Neural cell (in vitro differentiated cells): ENCODE data around the gene HAP1. TPM values are rescaled to one million over a fixed set of nuclear protein-coding genes. Genes with fewer than 3 reads are reported as not detected.

ENCODE experiments used
- H2AFZ ChIP-seq: fragments of 200-600, 300-800 bp; sonication (generic), shearing (Covaris generic); 2 replicates; pipeline ENCODE4 v1.6.0; 2014; ENCODE audit warnings: low read depth, mild to moderate bottlenecking, antibody characterized with exemption, low read length, moderate library complexity
- H3F3A ChIP-seq: fragments of 200-600 bp; shearing (Covaris generic); 2 replicates; pipeline ENCODE4 v1.6.1; 2016; ENCODE audit warnings: mild to moderate bottlenecking, moderate library complexity, mixed read lengths, antibody characterized with exemption, low read length; ENCODE audit not compliant: insufficient read depth, poor library complexity, severe bottlenecking
- H3K27ac ChIP-seq: fragments of 200-600, 300-800 bp; sonication (generic), shearing (Covaris generic); 2 replicates; pipeline ENCODE4 v1.5.1; 2014; ENCODE audit warnings: mild to moderate bottlenecking, low read length, moderate library complexity
- H3K27me3 ChIP-seq: fragments of 300-800, 200-600 bp; sonication (generic), shearing (Covaris generic); 2 replicates; pipeline ENCODE4 v1.6.0; 2014; ENCODE audit warnings: mild to moderate bottlenecking, low read depth, low read length, moderate library complexity; ENCODE audit not compliant: insufficient read depth
- H3K36me3 ChIP-seq: fragments of 300-800, 200-600 bp; sonication (generic), shearing (Covaris generic); 2 replicates; pipeline ENCODE4 v1.5.1; 2014; ENCODE audit warnings: mild to moderate bottlenecking, antibody characterized with exemption, low read length, moderate library complexity; ENCODE audit not compliant: insufficient read depth
- H3K4me2 ChIP-seq: fragments of 300-800, 200-600 bp; sonication (generic), shearing (Covaris generic); 2 replicates; pipeline ENCODE4 v1.6.0; 2014; ENCODE audit warnings: mild to moderate bottlenecking, low read length
- H3K4me3 ChIP-seq: fragments of 300-800, 200-600 bp; sonication (generic), shearing (Covaris generic); 2 replicates; pipeline ENCODE4 v1.5.1; 2014; ENCODE audit warnings: mild to moderate bottlenecking, low read length, moderate library complexity
- H3K79me2 ChIP-seq: fragments of 200-600 bp; shearing (Covaris generic); replicated peaks from 2 replicates; pipeline ENCODE4 v1.6.0; 2014; ENCODE audit warnings: mild to moderate bottlenecking, low read length, moderate library complexity; ENCODE audit not compliant: insufficient read depth
- H3K9ac ChIP-seq: fragments of 300-800, 200-600 bp; sonication (generic), shearing (Covaris generic); 2 replicates; pipeline ENCODE4 v1.6.1; 2016; ENCODE audit warnings: mild to moderate bottlenecking, low read length, mixed read lengths
- H3K9me2 ChIP-seq: fragments of 200-600 bp; shearing (Covaris generic); 2 replicates; pipeline ENCODE4 v1.6.1; 2016; ENCODE audit warnings: mild to moderate bottlenecking, low read length, mixed read lengths; ENCODE audit not compliant: insufficient read depth
- H3K9me3 ChIP-seq: fragments of 200-600, 300-800 bp; sonication (generic), shearing (Covaris generic); 2 replicates; pipeline ENCODE4 v1.6.1; 2016; ENCODE audit warnings: mild to moderate bottlenecking, mixed run types, low read length, moderate library complexity, mixed read lengths
- H4K20me1 ChIP-seq: fragments of 200-600 bp; shearing (Covaris generic); 2 replicates; pipeline ENCODE4 v1.6.1; 2016; ENCODE audit warnings: mild to moderate bottlenecking, mixed run types; ENCODE audit not compliant: insufficient read depth
- CTCF ChIP-seq: fragments of 450-650 bp; IDR thresholded peaks from 2 replicates; pipeline ENCODE4 v1.5.1; 2014; ENCODE audit warnings: antibody characterized with exemption, mild to moderate bottlenecking, moderate library complexity; ENCODE audit not compliant: poor library complexity, severe bottlenecking
- EP300 ChIP-seq: fragments of 450-650 bp; conservative IDR thresholded peaks from 2 replicates; pipeline ENCODE4 v1.6.1; 2014; ENCODE audit warnings: antibody characterized with exemption, mild to moderate bottlenecking, moderate library complexity; ENCODE audit not compliant: poor library complexity, severe bottlenecking
- EZH2 ChIP-seq: fragments of 200-600, 300-800 bp; shearing (Covaris generic), sonication (generic); IDR thresholded peaks from 2 replicates; pipeline ENCODE4 v1.6.1; 2014; ENCODE audit warnings: antibody characterized with exemption, low read length, borderline replicate concordance, mild to moderate bottlenecking; ENCODE audit not compliant: insufficient read depth, poor library complexity, severe bottlenecking
- MXI1 ChIP-seq: fragments of 450-650 bp; conservative IDR thresholded peaks from 2 replicates; pipeline ENCODE4 v1.6.1; 2014; ENCODE audit warnings: antibody characterized with exemption, mild to moderate bottlenecking; ENCODE audit not compliant: poor library complexity, severe bottlenecking
- POLR2AphosphoS5 ChIP-seq: IDR thresholded peaks from 2 replicates; pipeline ENCODE4 v1.6.1; 2012
- RAD21 ChIP-seq: fragments of 450-650 bp; conservative IDR thresholded peaks from 2 replicates; pipeline ENCODE4 v1.6.1; 2014; ENCODE audit warnings: antibody characterized with exemption, mild to moderate bottlenecking, moderate library complexity
- REST ChIP-seq: IDR thresholded peaks from 2 replicates; pipeline ENCODE4 v1.6.1; 2012; ENCODE audit warnings: borderline replicate concordance
- SMC3 ChIP-seq: fragments of 450-650 bp; conservative IDR thresholded peaks from 2 replicates; pipeline ENCODE4 v1.6.1; 2014; ENCODE audit warnings: antibody characterized with exemption, mild to moderate bottlenecking, moderate library complexity; ENCODE audit not compliant: poor library complexity
- TAF1 ChIP-seq: IDR thresholded peaks from 2 replicates; pipeline ENCODE4 v1.6.1; 2012; ENCODE audit warnings: low read depth
- polyA plus RNA-seq: library from polyadenylated mRNA; depleted of rRNA; stranded (reverse); fragments of >200 nt; gene quantifications from 2 replicates; pipeline ENCODE4 v1.2.3, GENCODE V29; 2014

HAP1 gene
- polyA plus RNA-seq, 1 donor from 2014 or later: 0.79 TPM

GRCh38 chr17:41680426-41681040 is 53.9 kb downstream of the HAP1 start:
- Histone ChIP-seq H3K27me3 (no peaks in the 10 kb centered on the region), H2AFZ (peak overlapping the region; percentile 14), H3K79me2 (no peaks in the 10 kb centered on the region), H3K4me2 (no peak overlapping the region), H3K4me3 (no peak overlapping the region), H3K36me3 (no peaks in the 10 kb centered on the region), H3K9ac (peak overlapping the region; percentile 36), H3K9me3 (no peaks in the 10 kb centered on the region), H3K9me2 (no peaks in the 10 kb centered on the region), H4K20me1 (no peaks in the 10 kb centered on the region), H3K27ac (peak overlapping the region; percentile 24), H3F3A (peaks cover 5% of the 10 kb centered on the region)
- TF ChIP-seq EZH2: no peak
- TF ChIP-seq SMC3: no peak
- TF ChIP-seq REST: no peak
- TF ChIP-seq EP300: no peak
- TF ChIP-seq RAD21: no peak
- TF ChIP-seq TAF1: no peak
- no peak for TF ChIP-seq POLR2AphosphoS5

- Histone ChIP-seq H3K27me3 (no peaks in the 10 kb centered on the region), H3K4me3 (no peak overlapping the region), H3F3A (peaks cover 5% of the 10 kb centered on the region), H3K4me2 (no peak overlapping the region), H3K27ac (no peak overlapping the region), H3K9me2 (no peaks in the 10 kb centered on the region), H4K20me1 (no peaks in the 10 kb centered on the region), H3K9me3 (no peaks in the 10 kb centered on the region), H2AFZ (peak overlapping the region; percentile 14), H3K9ac (no peak overlapping the region), H3K36me3 (no peaks in the 10 kb centered on the region), H3K79me2 (no peaks in the 10 kb centered on the region)
- TF ChIP-seq RAD21 (no peak), REST (no peak), POLR2AphosphoS5 (no peak), CTCF (no peak), SMC3 (no peak), MXI1 (no peak), EP300 (no peak), TAF1 (no peak), EZH2 (no peak)
These were observed 54.6 kb downstream of the HAP1 start for GRCh38 chr17:41679740-41680425.
